GM12875 (cell line): Measurements from ENCODE around the gene S100A7A.
"Not testable (repeated sequence)": the region's sequence is repeated elsewhere in the genome, so short reads cannot be mapped to it uniquely, and the experiment has no call there.

Source experiments
- H3K4me3 ChIP-seq: one replicate; pipeline ENCODE4 v1.5.1; 2011; ENCODE audit warnings: low read depth, low read length, control low read depth
- CTCF ChIP-seq: IDR thresholded peaks from 2 replicates; pipeline ENCODE4 v1.5.1; 2011; ENCODE audit warnings: low read depth, mild to moderate bottlenecking, control low read depth, inconsistent platforms, low read length, moderate library complexity, borderline replicate concordance; ENCODE audit not compliant: insufficient read depth

Gene S100A7A

DNA sequence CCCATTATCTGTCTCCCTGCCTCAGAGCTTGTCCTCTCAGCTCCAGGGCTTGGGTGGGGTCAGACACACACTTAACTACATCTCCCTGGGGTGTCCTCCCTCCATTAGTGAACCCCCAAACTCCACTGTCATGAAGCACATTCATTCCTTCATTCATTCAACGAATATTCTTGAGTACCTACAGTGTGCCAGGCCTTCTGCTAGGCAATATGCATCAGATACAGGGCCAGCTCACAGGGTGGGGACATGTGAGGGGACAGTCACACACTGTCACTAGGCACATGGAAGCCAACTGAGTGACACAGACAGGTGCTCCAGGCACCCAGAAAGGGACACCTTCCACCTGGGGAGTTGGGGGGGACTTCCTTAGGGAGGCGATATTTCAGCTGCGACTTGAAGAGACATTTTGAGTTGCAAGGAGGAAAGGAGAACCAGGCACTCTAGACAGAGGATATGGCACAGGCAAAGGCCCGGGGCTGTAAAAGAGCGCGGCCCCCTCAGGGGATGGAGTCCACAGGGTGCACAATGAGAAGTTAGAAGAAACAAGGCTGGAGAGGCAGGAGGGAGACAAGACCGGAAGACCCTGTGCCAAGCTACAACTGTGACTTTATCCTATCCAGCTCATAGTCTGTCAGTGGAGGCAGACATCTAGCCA lies 16.8 kb upstream of the S100A7A start:
- no peak overlapping the region for H3K4me3 ChIP-seq
- TF ChIP-seq CTCF = no peak

GRCh38 chr1:153400244-153400643 lies 16.1 kb upstream of the S100A7A start:
- TF ChIP-seq CTCF = no peak
- H3K4me3 ChIP-seq = no peak overlapping the region

- TF ChIP-seq CTCF = no peak
- no peak overlapping the region for H3K4me3 ChIP-seq
Measured at GRCh38 chr1:153401461-153401860, 14.9 kb upstream of the S100A7A start.

GRCh38 chr1:153402226-153402625 lies 14.1 kb upstream of the S100A7A start:
- H3K4me3 ChIP-seq = no peak overlapping the region
- no peak for TF ChIP-seq CTCF

DNA sequence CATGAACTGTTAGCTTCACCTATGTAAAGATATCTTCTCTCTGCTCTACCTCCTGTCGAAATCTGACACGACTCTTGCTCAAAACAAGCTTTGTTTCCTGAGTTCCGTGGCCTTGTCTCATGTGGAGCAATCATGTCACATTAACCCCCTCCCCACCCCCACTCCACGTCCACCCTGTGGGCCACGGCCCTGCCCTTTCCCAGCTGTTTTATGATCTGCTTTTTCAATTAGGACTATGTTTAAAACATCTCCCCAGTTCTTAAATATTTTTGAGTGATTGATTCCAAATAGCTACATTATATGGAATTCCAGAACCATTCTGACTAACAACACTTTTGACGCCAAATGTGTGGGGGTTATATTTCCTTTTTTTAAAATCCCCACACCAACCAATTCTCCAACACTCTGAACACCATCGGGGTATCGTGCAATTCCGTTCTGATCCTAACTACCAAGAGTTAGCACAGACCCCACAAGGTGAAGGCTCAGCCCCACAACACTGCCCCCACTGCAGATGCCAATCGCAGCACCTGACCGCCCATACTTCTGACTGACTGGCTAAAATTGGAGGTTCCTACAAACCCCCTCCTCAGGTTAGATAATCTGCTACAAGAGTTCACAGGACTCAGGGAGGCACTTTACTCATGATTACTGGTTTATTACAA lies 12.8 kb upstream of the S100A7A start:
- H3K4me3 ChIP-seq = no peak overlapping the region
- TF ChIP-seq CTCF = no peak

GRCh38 chr1:153404086-153404635 lies 12.2 kb upstream of the S100A7A start:
- no peak for TF ChIP-seq CTCF

GRCh38 chr1:153404768-153405167 lies 11.6 kb upstream of the S100A7A start:
- no peak overlapping the region for H3K4me3 ChIP-seq
- TF ChIP-seq CTCF = peak; percentile 59

More at GRCh38 chr1:153404086-153404635, 12.2 kb upstream of the S100A7A start:
- H3K4me3 ChIP-seq = no peak overlapping the region

- H3K4me3 ChIP-seq = not testable (repeated sequence)
Measured at GRCh38 chr1:153405825-153406599, 10.3 kb upstream of the S100A7A start.

GRCh38 chr1:153407274-153407673 lies 9.0 kb upstream of the S100A7A start:
- H3K4me3 ChIP-seq = not testable (repeated sequence)

DNA sequence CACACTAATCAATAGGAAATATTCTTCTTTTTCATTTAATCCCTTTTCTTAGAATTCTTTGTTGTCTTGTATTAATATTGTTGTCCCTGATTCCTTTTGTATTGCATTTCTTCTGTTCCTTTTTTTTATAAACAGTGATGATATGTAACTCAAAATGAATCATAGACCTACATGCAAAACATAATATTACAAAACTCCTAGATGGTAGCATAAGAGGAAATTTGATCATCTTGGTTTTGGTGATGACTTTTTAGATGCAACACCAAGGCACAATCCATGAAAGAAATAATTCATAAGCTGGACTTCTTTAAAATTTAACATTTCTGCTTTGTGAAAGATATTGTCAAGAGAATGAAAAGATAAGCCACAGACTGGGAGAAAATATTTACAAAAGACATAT lies 2.4 kb upstream of the S100A7A start:
- not testable (repeated sequence) for H3K4me3 ChIP-seq
